IMR-90 (cell line): ENCODE results near the gene MAP2K5. TPM values are rescaled to one million over a fixed set of nuclear protein-coding genes. Genes with fewer than 3 reads are reported as not detected.

ENCODE experiments used
- ATAC-seq: fragments of 200-7000 bp; cut with Tn5 transposase; 2 replicates; pipeline ENCODE4 v1.9.1; 2020; ENCODE audit warnings: low read depth, mild to moderate bottlenecking, moderate library complexity
- BruUV-seq: library from RNA; stranded (reverse); fragments of 400-500 nt; replicated peaks from 2 replicates; lab custom pipeline; 2021; lab: Mats Ljungman, UMichigan
- CTCF ChIA-PET: fragments of 300-600 bp; formaldehyde crosslinking; extraction: SDS; loops from one replicate; lab custom pipeline; 2021; ENCODE audit warnings: antibody characterized with exemption; lab: Yijun Ruan, JAX
- POLR2A ChIA-PET: fragments of 300-600 bp; sonication (Branson Sonifier 250); formaldehyde crosslinking; loops from one replicate; lab custom pipeline; 2022; ENCODE audit warnings: antibody characterized with exemption; ENCODE audit not compliant: unreplicated experiment; lab: Charles Lee
- DNase-seq: peaks from one replicate; pipeline ENCODE4 v3.0.0; 2013
- H2AFZ ChIP-seq: replicated peaks from 2 replicates; pipeline ENCODE3; 2013; ENCODE audit warnings: low read length, mild to moderate bottlenecking; ENCODE audit not compliant: poor library complexity
- H2AK5ac ChIP-seq: 2 replicates; pipeline ENCODE4 v1.6.1; 2013; ENCODE audit warnings: low read depth, low read length, inconsistent platforms
- H2AK9ac ChIP-seq: replicated peaks from 2 replicates; pipeline ENCODE3; 2013; ENCODE audit warnings: mild to moderate bottlenecking, low read depth, low read length, moderate library complexity; ENCODE audit not compliant: poor library complexity
- H2BK120ac ChIP-seq: 2 replicates; pipeline ENCODE4 v1.6.1; 2013; ENCODE audit warnings: low read depth, low read length, inconsistent platforms
- H2BK15ac ChIP-seq: 3 replicates; pipeline ENCODE4 v1.6.1; 2013; ENCODE audit warnings: low read depth, low read length, inconsistent platforms
- H2BK20ac ChIP-seq: 2 replicates; pipeline ENCODE4 v1.6.1; 2013; ENCODE audit warnings: low read depth, mild to moderate bottlenecking, inconsistent platforms, low read length, moderate library complexity
- H2BK5ac ChIP-seq: 2 replicates; pipeline ENCODE4 v1.6.1; 2013; ENCODE audit warnings: mild to moderate bottlenecking, low read depth, low read length, inconsistent platforms; ENCODE audit not compliant: poor library complexity, severe bottlenecking
- H3K14ac ChIP-seq: replicated peaks from 2 replicates; pipeline ENCODE4 v1.6.1; 2013; ENCODE audit warnings: low read depth, low read length, inconsistent platforms
- H3K18ac ChIP-seq: 2 replicates; pipeline ENCODE4 v1.6.1; 2013; ENCODE audit warnings: low read depth, low read length, control low read depth
- H3K23ac ChIP-seq: 2 replicates; pipeline ENCODE4 v1.6.1; 2013; ENCODE audit warnings: low read depth, low read length, inconsistent platforms
- H3K27ac ChIP-seq: 2 replicates; pipeline ENCODE4 v1.5.1; 2013; ENCODE audit warnings: mild to moderate bottlenecking, control low read depth, low read length; ENCODE audit not compliant: insufficient read depth
- H3K27me3 ChIP-seq: 2 replicates; pipeline ENCODE4 v1.6.1; 2013; ENCODE audit warnings: low read length; ENCODE audit not compliant: control insufficient read depth, insufficient read depth
- H3K36me3 ChIP-seq: 2 replicates; pipeline ENCODE4 v1.6.1; 2013; ENCODE audit warnings: low read length, mixed read lengths; ENCODE audit not compliant: control insufficient read depth, insufficient read depth
- H3K4ac ChIP-seq: 2 replicates; pipeline ENCODE4 v1.6.1; 2013; ENCODE audit warnings: low read depth, low read length, inconsistent platforms
- H3K4me1 ChIP-seq: 2 replicates; pipeline ENCODE4 v1.6.1; 2013; ENCODE audit warnings: low read length, mixed read lengths; ENCODE audit not compliant: control insufficient read depth, insufficient read depth
- H3K4me2 ChIP-seq: 2 replicates; pipeline ENCODE4 v1.6.1; 2013; ENCODE audit warnings: low read depth, mild to moderate bottlenecking, control low read depth, low read length, moderate library complexity
- H3K4me3 ChIP-seq: 2 replicates; pipeline ENCODE4 v1.5.1; 2013; ENCODE audit warnings: low read depth, mild to moderate bottlenecking, control low read depth, low read length, moderate library complexity; ENCODE audit not compliant: insufficient read depth
- H3K56ac ChIP-seq: 2 replicates; pipeline ENCODE4 v1.6.1; 2013; ENCODE audit warnings: low read length, inconsistent platforms; ENCODE audit not compliant: insufficient read depth; ENCODE audit errors: extremely low read depth
- H3K79me1 ChIP-seq, 2 experiments: 2 replicates each; pipeline ENCODE4 v1.6.1; 2013; ENCODE audit warnings: low read length in 2 of 2, inconsistent platforms in 1 of 2, low read depth in 1 of 2
- H3K9ac ChIP-seq: 2 replicates; pipeline ENCODE4 v1.6.1; 2013; ENCODE audit warnings: low read depth, low read length, control low read depth
- H3K9me1 ChIP-seq: 2 replicates; pipeline ENCODE4 v1.6.1; 2013; ENCODE audit warnings: low read length, inconsistent platforms; ENCODE audit not compliant: insufficient read depth
- H3K9me3 ChIP-seq: 2 replicates; pipeline ENCODE4 v1.6.1; 2013; ENCODE audit warnings: low read length; ENCODE audit not compliant: control insufficient read depth, insufficient read depth
- H4K20me1 ChIP-seq: 2 replicates; pipeline ENCODE4 v1.6.1; 2013; ENCODE audit warnings: low read length, inconsistent platforms; ENCODE audit not compliant: insufficient read depth
- H4K5ac ChIP-seq: 2 replicates; pipeline ENCODE4 v1.6.1; 2013; ENCODE audit warnings: mild to moderate bottlenecking, low read depth, low read length, control low read depth
- H4K8ac ChIP-seq, 2 experiments: 2 replicates each; pipeline ENCODE4 v1.6.1; 2013; ENCODE audit warnings: low read depth in 2 of 2, low read length in 2 of 2, control low read depth in 1 of 2, inconsistent platforms in 1 of 2
- H4K91ac ChIP-seq: 2 replicates; pipeline ENCODE4 v1.6.1; 2013; ENCODE audit warnings: low read depth, low read length, inconsistent platforms; ENCODE audit not compliant: insufficient read depth
- BHLHE40 ChIP-seq: fragments of 150-350 bp; IDR thresholded peaks from 2 replicates; pipeline ENCODE4 v1.6.1; 2016; ENCODE audit warnings: mild to moderate bottlenecking, low read depth, low read length
- CEBPB ChIP-seq: IDR thresholded peaks from 2 replicates; pipeline ENCODE4 v1.6.1; 2012; ENCODE audit warnings: low read depth, low read length, improper control_type of control experiment
- CHD1 ChIP-seq: IDR thresholded peaks from 2 replicates; pipeline ENCODE4 v1.6.1; 2012; ENCODE audit warnings: low read depth, low read length, improper control_type of control experiment
- CTCF ChIP-seq: conservative IDR thresholded peaks from 2 replicates; pipeline ENCODE4 v1.5.1; 2012; ENCODE audit warnings: mild to moderate bottlenecking, low read depth, low read length, improper control_type of control experiment
- ELK1 ChIP-seq: fragments of 150-350 bp; IDR thresholded peaks from 2 replicates; pipeline ENCODE4 v1.6.1; 2016; ENCODE audit warnings: low read depth, mild to moderate bottlenecking, low read length, moderate library complexity, borderline replicate concordance
- FOS ChIP-seq: fragments of 150-350 bp; IDR thresholded peaks from 2 replicates; pipeline ENCODE4 v1.6.1; 2016; ENCODE audit warnings: low read depth, low read length
- MAFK ChIP-seq: IDR thresholded peaks from 2 replicates; pipeline ENCODE4 v1.6.1; 2012; ENCODE audit warnings: low read depth, low read length, improper control_type of control experiment
- MAZ ChIP-seq: IDR thresholded peaks from 2 replicates; pipeline ENCODE4 v1.6.1; 2012; ENCODE audit warnings: low read depth, mild to moderate bottlenecking, low read length, improper control_type of control experiment, moderate library complexity, borderline replicate concordance
- MXI1 ChIP-seq: IDR thresholded peaks from 2 replicates; pipeline ENCODE4 v1.6.1; 2012; ENCODE audit warnings: low read depth, mild to moderate bottlenecking, low read length, moderate library complexity, borderline replicate concordance
- NFE2L2 ChIP-seq: fragments of 150-350 bp; IDR thresholded peaks from 2 replicates; pipeline ENCODE4 v1.6.1; 2016; ENCODE audit warnings: low read depth, mild to moderate bottlenecking, low read length
- POLR2A ChIP-seq: IDR thresholded peaks from 2 replicates; pipeline ENCODE4 v1.6.1; 2012; ENCODE audit warnings: mild to moderate bottlenecking, low read depth, low read length
- RAD21 ChIP-seq: IDR thresholded peaks from 2 replicates; pipeline ENCODE4 v1.6.1; 2012; ENCODE audit warnings: low read length, improper control_type of control experiment
- RCOR1 ChIP-seq: IDR thresholded peaks from 2 replicates; pipeline ENCODE4 v1.6.1; 2012; ENCODE audit warnings: mild to moderate bottlenecking, low read length, improper control_type of control experiment; ENCODE audit not compliant: insufficient replicate concordance
- RFX5 ChIP-seq: IDR thresholded peaks from 2 replicates; pipeline ENCODE4 v1.8.0; 2012; ENCODE audit warnings: low read depth, mild to moderate bottlenecking, low read length, moderate library complexity
- SMC3 ChIP-seq: fragments of 150-350 bp; IDR thresholded peaks from 2 replicates; pipeline ENCODE4 v1.6.1; 2016; ENCODE audit warnings: low read depth, mild to moderate bottlenecking, antibody characterized with exemption, low read length, moderate library complexity
- USF2 ChIP-seq: fragments of 150-350 bp; IDR thresholded peaks from 2 replicates; pipeline ENCODE4 v1.6.1; 2017; ENCODE audit warnings: mild to moderate bottlenecking, antibody characterized with exemption, low read length, low read depth
- WGBS, 2 experiments: methylation state at CpG; one replicate each; pipeline versions ENCODE4 v1.1.5 to v1.1.7; 2013; ENCODE audit warnings: missing lambda C conversion rate in 2 of 2; ENCODE audit not compliant: insufficient read length in 1 of 2; ENCODE audit errors: extremely low coverage in 2 of 2; 5-methylcytosine and 5-hydroxymethylcytosine counted together
- dilution Hi-C: fragments of 300-500 bp; cut with HindIII; formaldehyde crosslinking; loops from one replicate; pipeline ENCODE4 v1.14.3; 2018; ENCODE audit warnings: low sequenced_read_pairs; ENCODE audit not compliant: unreplicated experiment
- in situ Hi-C: fragments of 300-500 bp; cut with MboI; formaldehyde crosslinking; loops from 3 replicates; pipeline ENCODE4 v1.14.3; 2019; ENCODE audit warnings: low sequenced_read_pairs, inconsistent platforms, mixed read lengths
- intact Hi-C: fragments of 100-400 bp; cut with micrococcal nuclease; formaldehyde crosslinking; loops from 2 replicates; pipeline ENCODE4 v1.10.0; 2022
- polyA plus RNA-seq, 3 experiments: library from polyadenylated mRNA; depleted of rRNA; stranded (reverse); fragments of >200 nt; gene quantifications; 2 replicates each; pipeline ENCODE4 v1.2.3, GENCODE V29; 2012; ENCODE audit warnings: low replicate concordance in 1 of 3
- total RNA-seq: library from RNA; depleted of rRNA; stranded (reverse); fragments of >200 nt; gene quantifications from 2 replicates; pipeline ENCODE4 v1.2.3, GENCODE V29; 2012

Gene MAP2K5
- total and polyA plus RNA-seq, 2 of the 4 experiments (the other 2 are of a cell fraction), result 1.6 to 6.1 TPM

GRCh38 chr15:67691450-67691849 is 148.9 kb downstream of the MAP2K5 start:
- Histone ChIP-seq H3K4me1 (no peaks in the 10 kb centered on the region), H3K27ac (no peak overlapping the region), H3K9me1 (no peaks in the 10 kb centered on the region), H3K56ac (no peak overlapping the region), H4K8ac (no peak overlapping the region), H3K23ac (no peak overlapping the region), H3K9ac (no peak overlapping the region), H3K4me2 (no peak overlapping the region), H3K4ac (no peak overlapping the region), H3K14ac (no peak overlapping the region), H4K91ac (no peak overlapping the region), H2BK15ac (no peak overlapping the region), H2AK5ac (no peak overlapping the region), H3K18ac (no peak overlapping the region), H3K4me3 (no peak overlapping the region), H2BK20ac (no peak overlapping the region), H2BK120ac (no peak overlapping the region), H3K36me3 (no peaks in the 10 kb centered on the region; the same call in 1 of the 2 replicates), H3K27me3 (no peaks in the 10 kb centered on the region), H3K79me1 (no peaks in the 10 kb centered on the region), H4K5ac (no peak overlapping the region), H2AK9ac (no peak overlapping the region), H4K20me1 (no peaks in the 10 kb centered on the region), H2AFZ (no peak overlapping the region), H3K9me3 (no peaks in the 10 kb centered on the region), H2BK5ac (no peak overlapping the region)
- ChIA-PET POLR2A (no interaction called here), CTCF (no interaction called here)
- intact Hi-C loops (no loop called here), in situ Hi-C loops (no loop called here), dilution Hi-C loops (no loop called here)
- no TSS peak for BruUV-seq
- no peak for ATAC-seq
- whole genome bisulfite sequencing, 2 experiments, result no CpG with 5 or more reads among the region's 4 CpGs
- no peak for TF ChIP-seq RFX5
- no peak for TF ChIP-seq CEBPB
- TF ChIP-seq RAD21, result no peak
- TF ChIP-seq CTCF, result no peak
- TF ChIP-seq MXI1, result no peak
- TF ChIP-seq ELK1, result no peak
- no peak for TF ChIP-seq CHD1
- TF ChIP-seq NFE2L2, result no peak
- no peak for TF ChIP-seq FOS
- TF ChIP-seq MAZ, result no peak
- TF ChIP-seq MAFK, result no peak
- TF ChIP-seq POLR2A, result no peak
- TF ChIP-seq SMC3, result no peak
- TF ChIP-seq RCOR1, result no peak
- TF ChIP-seq BHLHE40, result no peak
- no peak for TF ChIP-seq USF2
- DNase-seq, result no peak
